ENCODE results near the gene PRMT3.

Gene PRMT3

GRCh38 chr11:20443596-20443995 lies 56.1 kb downstream of the PRMT3 start:
- no peaks in the 10 kb centered on the region for H3K9me3 ChIP-seq (replicated peaks; ENCODE audit: low read length)
- H3K4me3 ChIP-seq (ENCODE audit: low read length), result no peak overlapping the region
- no peaks in the 10 kb centered on the region for H3K36me3 ChIP-seq (ENCODE audit: insufficient read depth, low read length)
- H3K4me1 ChIP-seq (ENCODE audit: control insufficient read depth, insufficient read depth, low read length), result no peaks in the 10 kb centered on the region
- H3K9ac ChIP-seq (ENCODE audit: low read depth, low read length), result no peak overlapping the region
- H3K4me2 ChIP-seq (ENCODE audit: low read length), result no peak overlapping the region
- H3K27me3 ChIP-seq (ENCODE audit: control insufficient read depth, insufficient read depth, low read length), result no peaks in the 10 kb centered on the region

GRCh38 chr11:20444535-20444934 lies 57.0 kb downstream of the PRMT3 start:
- H3K27me3 ChIP-seq (ENCODE audit: control insufficient read depth, insufficient read depth, low read length), result no peaks in the 10 kb centered on the region
- H3K9me3 ChIP-seq (replicated peaks; ENCODE audit: low read length), result no peaks in the 10 kb centered on the region
- no peak overlapping the region for H3K4me2 ChIP-seq (ENCODE audit: low read length)
- no peaks in the 10 kb centered on the region for H3K4me1 ChIP-seq (ENCODE audit: control insufficient read depth, insufficient read depth, low read length)
- H3K9ac ChIP-seq (ENCODE audit: low read depth, low read length), result no peak overlapping the region
- H3K36me3 ChIP-seq (ENCODE audit: insufficient read depth, low read length), result no peaks in the 10 kb centered on the region
- H3K4me3 ChIP-seq (ENCODE audit: low read length), result no peak overlapping the region

- no peak overlapping the region for H3K4me3 ChIP-seq (ENCODE audit: low read length)
- no peaks in the 10 kb centered on the region for H3K27me3 ChIP-seq (ENCODE audit: control insufficient read depth, insufficient read depth, low read length)
- no peak overlapping the region for H3K4me2 ChIP-seq (ENCODE audit: low read length)
- H3K9ac ChIP-seq (ENCODE audit: low read depth, low read length), result no peak overlapping the region
- H3K9me3 ChIP-seq (replicated peaks; ENCODE audit: low read length), result no peaks in the 10 kb centered on the region
- H3K4me1 ChIP-seq (ENCODE audit: control insufficient read depth, insufficient read depth, low read length), result no peaks in the 10 kb centered on the region
- no peaks in the 10 kb centered on the region for H3K36me3 ChIP-seq (ENCODE audit: insufficient read depth, low read length)
These were observed 61.3 kb downstream of the PRMT3 start for GRCh38 chr11:20448834-20449233.

- no peak overlapping the region for H3K4me3 ChIP-seq (ENCODE audit: low read length)
- H3K9me3 ChIP-seq (replicated peaks; ENCODE audit: low read length), result no peaks in the 10 kb centered on the region
- H3K4me1 ChIP-seq (ENCODE audit: control insufficient read depth, insufficient read depth, low read length), result no peaks in the 10 kb centered on the region
- no peak overlapping the region for H3K9ac ChIP-seq (ENCODE audit: low read depth, low read length)
- H3K4me2 ChIP-seq (ENCODE audit: low read length), result no peak overlapping the region
- H3K27me3 ChIP-seq (ENCODE audit: control insufficient read depth, insufficient read depth, low read length), result no peaks in the 10 kb centered on the region
- no peaks in the 10 kb centered on the region for H3K36me3 ChIP-seq (ENCODE audit: insufficient read depth, low read length)
These were observed 63.3 kb downstream of the PRMT3 start for GRCh38 chr11:20450829-20451228.

GRCh38 chr11:20451568-20451967 lies 64.1 kb downstream of the PRMT3 start:
- Histone ChIP-seq H3K27me3 (ENCODE audit: control insufficient read depth, insufficient read depth, low read length) (no peaks in the 10 kb centered on the region), H3K9me3 (replicated peaks; ENCODE audit: low read length) (no peaks in the 10 kb centered on the region), H3K9ac (ENCODE audit: low read depth, low read length) (no peak overlapping the region), H3K4me1 (ENCODE audit: control insufficient read depth, insufficient read depth, low read length) (no peaks in the 10 kb centered on the region), H3K36me3 (ENCODE audit: insufficient read depth, low read length) (no peaks in the 10 kb centered on the region), H3K4me3 (ENCODE audit: low read length) (no peak overlapping the region), H3K4me2 (ENCODE audit: low read length) (no peak overlapping the region)

GRCh38 chr11:20452585-20452984 lies 65.1 kb downstream of the PRMT3 start:
- no peaks in the 10 kb centered on the region for H3K9me3 ChIP-seq (replicated peaks; ENCODE audit: low read length)
- no peaks in the 10 kb centered on the region for H3K27me3 ChIP-seq (ENCODE audit: control insufficient read depth, insufficient read depth, low read length)
- H3K9ac ChIP-seq (ENCODE audit: low read depth, low read length), result no peak overlapping the region
- no peak overlapping the region for H3K4me3 ChIP-seq (ENCODE audit: low read length)
- H3K36me3 ChIP-seq (ENCODE audit: insufficient read depth, low read length), result no peaks in the 10 kb centered on the region
- H3K4me2 ChIP-seq (ENCODE audit: low read length), result no peak overlapping the region
- H3K4me1 ChIP-seq (ENCODE audit: control insufficient read depth, insufficient read depth, low read length), result no peaks in the 10 kb centered on the region

GRCh38 chr11:20453657-20454316 lies 66.3 kb downstream of the PRMT3 start:
- no peaks in the 10 kb centered on the region for H3K27me3 ChIP-seq (ENCODE audit: control insufficient read depth, insufficient read depth, low read length)
- no peak overlapping the region for H3K4me3 ChIP-seq (ENCODE audit: low read length)
- H3K9me3 ChIP-seq (replicated peaks; ENCODE audit: low read length), result no peaks in the 10 kb centered on the region
- H3K4me2 ChIP-seq (ENCODE audit: low read length), result no peak overlapping the region
- no peak overlapping the region for H3K9ac ChIP-seq (ENCODE audit: low read depth, low read length)
- H3K4me1 ChIP-seq (ENCODE audit: control insufficient read depth, insufficient read depth, low read length), result no peaks in the 10 kb centered on the region
- no peaks in the 10 kb centered on the region for H3K36me3 ChIP-seq (ENCODE audit: insufficient read depth, low read length)

GRCh38 chr11:20457001-20457799 lies 69.7 kb downstream of the PRMT3 start:
- H3K9me3 ChIP-seq (replicated peaks; ENCODE audit: low read length), result no peaks in the 10 kb centered on the region
- H3K36me3 ChIP-seq (ENCODE audit: insufficient read depth, low read length), result no peaks in the 10 kb centered on the region
- no peaks in the 10 kb centered on the region for H3K4me1 ChIP-seq (ENCODE audit: control insufficient read depth, insufficient read depth, low read length)
- H3K9ac ChIP-seq (ENCODE audit: low read depth, low read length), result no peak overlapping the region
- no peak overlapping the region for H3K4me3 ChIP-seq (ENCODE audit: low read length)
- H3K27me3 ChIP-seq (ENCODE audit: control insufficient read depth, insufficient read depth, low read length), result no peaks in the 10 kb centered on the region
- no peak overlapping the region for H3K4me2 ChIP-seq (ENCODE audit: low read length)

GRCh38 chr11:20457934-20458680 lies 70.6 kb downstream of the PRMT3 start:
- H3K9me3 ChIP-seq (replicated peaks; ENCODE audit: low read length), result no peaks in the 10 kb centered on the region
- H3K4me2 ChIP-seq (ENCODE audit: low read length), result no peak overlapping the region
- no peaks in the 10 kb centered on the region for H3K4me1 ChIP-seq (ENCODE audit: control insufficient read depth, insufficient read depth, low read length)
- H3K36me3 ChIP-seq (ENCODE audit: insufficient read depth, low read length), result no peaks in the 10 kb centered on the region
- no peak overlapping the region for H3K4me3 ChIP-seq (ENCODE audit: low read length)
- H3K9ac ChIP-seq (ENCODE audit: low read depth, low read length), result no peak overlapping the region
- H3K27me3 ChIP-seq (ENCODE audit: control insufficient read depth, insufficient read depth, low read length), result no peaks in the 10 kb centered on the region

GRCh38 chr11:20458905-20459632 lies 71.6 kb downstream of the PRMT3 start:
- Histone ChIP-seq H3K4me3 (ENCODE audit: low read length) (no peak overlapping the region), H3K27me3 (ENCODE audit: control insufficient read depth, insufficient read depth, low read length) (no peaks in the 10 kb centered on the region), H3K4me1 (ENCODE audit: control insufficient read depth, insufficient read depth, low read length) (no peaks in the 10 kb centered on the region), H3K36me3 (ENCODE audit: insufficient read depth, low read length) (no peaks in the 10 kb centered on the region), H3K9me3 (replicated peaks; ENCODE audit: low read length) (no peaks in the 10 kb centered on the region), H3K9ac (ENCODE audit: low read depth, low read length) (no peak overlapping the region), H3K4me2 (ENCODE audit: low read length) (no peak overlapping the region)

GRCh38 chr11:20459865-20460264 lies 72.3 kb downstream of the PRMT3 start:
- H3K36me3 ChIP-seq (ENCODE audit: insufficient read depth, low read length), result no peaks in the 10 kb centered on the region
- no peak overlapping the region for H3K4me3 ChIP-seq (ENCODE audit: low read length)
- no peaks in the 10 kb centered on the region for H3K9me3 ChIP-seq (replicated peaks; ENCODE audit: low read length)
- H3K9ac ChIP-seq (ENCODE audit: low read depth, low read length), result no peak overlapping the region
- no peaks in the 10 kb centered on the region for H3K27me3 ChIP-seq (ENCODE audit: control insufficient read depth, insufficient read depth, low read length)
- H3K4me2 ChIP-seq (ENCODE audit: low read length), result no peak overlapping the region
- H3K4me1 ChIP-seq (ENCODE audit: control insufficient read depth, insufficient read depth, low read length), result no peaks in the 10 kb centered on the region
